Measurements from ENCODE around the gene PTPN4.
A peak's percentile ranks its signal among the peaks of the same experiment; 100 is the strongest.

The PTPN4 gene

GRCh38 chr2:119731983-119732382 lies 27.7 kb upstream of the PTPN4 start:
- no peak for DNase-seq
- no peak for ATAC-seq

GRCh38 chr2:119732601-119733164 lies 27.0 kb upstream of the PTPN4 start:
- DNase-seq (no peak), ATAC-seq (no peak)

- ATAC-seq = no peak
- no peak for DNase-seq
Observed at GRCh38 chr2:119734047-119734446, 25.7 kb upstream of the PTPN4 start.

GRCh38 chr2:119735565-119735964 lies 24.2 kb upstream of the PTPN4 start:
- ATAC-seq (no peak), DNase-seq (no peak)

- DNase-seq (no peak), ATAC-seq (no peak)
Observed at GRCh38 chr2:119736021-119736420, 23.7 kb upstream of the PTPN4 start.

GRCh38 chr2:119739580-119740255 lies 20.0 kb upstream of the PTPN4 start:
- no peak for DNase-seq

GRCh38 chr2:119741001-119741400 lies 18.7 kb upstream of the PTPN4 start:
- ATAC-seq = no peak
- DNase-seq = no peak

More at GRCh38 chr2:119739580-119740255, 20.0 kb upstream of the PTPN4 start:
- ATAC-seq = no peak

GRCh38 chr2:119741868-119742267 lies 17.9 kb upstream of the PTPN4 start:
- no peak for DNase-seq
- ATAC-seq = peak; percentile 28

GRCh38 chr2:119744335-119744939 lies 15.3 kb upstream of the PTPN4 start:
- DNase-seq (no peak), ATAC-seq (peak; percentile 61)

GRCh38 chr2:119745566-119745965 lies 14.2 kb upstream of the PTPN4 start:
- no peak for DNase-seq
- ATAC-seq = no peak

- ATAC-seq = no peak
Observed at GRCh38 chr2:119746836-119747686, 12.7 kb upstream of the PTPN4 start.

GRCh38 chr2:119748135-119748534 lies 11.6 kb upstream of the PTPN4 start:
- ATAC-seq (no peak), DNase-seq (no peak)

More at GRCh38 chr2:119746836-119747686, 12.7 kb upstream of the PTPN4 start:
- no peak for DNase-seq

GRCh38 chr2:119749477-119750012 lies 10.2 kb upstream of the PTPN4 start:
- no peak for DNase-seq
- no peak for ATAC-seq

GRCh38 chr2:119751706-119752105 lies 8.0 kb upstream of the PTPN4 start:
- DNase-seq (no peak), ATAC-seq (no peak)

GRCh38 chr2:119753041-119753929 lies 6.4 kb upstream of the PTPN4 start:
- ATAC-seq = peak; percentile 51

GRCh38 chr2:119753930-119754321 lies 5.8 kb upstream of the PTPN4 start:
- DNase-seq (no peak), ATAC-seq (no peak)

More at GRCh38 chr2:119753041-119753929, 6.4 kb upstream of the PTPN4 start:
- DNase-seq = no peak

GRCh38 chr2:119755906-119756305 lies 3.8 kb upstream of the PTPN4 start:
- no peak for DNase-seq
- no peak for ATAC-seq

GRCh38 chr2:119756837-119757236 lies 2.9 kb upstream of the PTPN4 start:
- peak; percentile 52 for DNase-seq

GRCh38 chr2:119758881-119759450 lies 756 bp upstream of the PTPN4 start:
- no peak for ATAC-seq
- no peak for DNase-seq

More at GRCh38 chr2:119756837-119757236, 2.9 kb upstream of the PTPN4 start:
- peak; percentile 40 for ATAC-seq

GRCh38 chr2:119760237-119760955 lies 674 bp downstream of the PTPN4 start:
- ATAC-seq = no peak

More at GRCh38 chr2:119760237-119760955, 674 bp downstream of the PTPN4 start:
- DNase-seq = no peak
